HL-60 (cell line): Measurements from ENCODE around the gene MTCH1.

Experiments
- SPI1 ChIP-seq: IDR thresholded peaks from 2 replicates; pipeline ENCODE4 v1.6.1; 2012; ENCODE audit warnings: low read depth, mild to moderate bottlenecking, borderline replicate concordance
- TF ChIP-seq, protein P1 (sequence below): IDR thresholded peaks from one replicate; pipeline ENCODE4 v1.5.1; 2011; ENCODE audit warnings: low read length, control low read depth, inconsistent platforms; ENCODE audit not compliant: insufficient read depth

DNA sequence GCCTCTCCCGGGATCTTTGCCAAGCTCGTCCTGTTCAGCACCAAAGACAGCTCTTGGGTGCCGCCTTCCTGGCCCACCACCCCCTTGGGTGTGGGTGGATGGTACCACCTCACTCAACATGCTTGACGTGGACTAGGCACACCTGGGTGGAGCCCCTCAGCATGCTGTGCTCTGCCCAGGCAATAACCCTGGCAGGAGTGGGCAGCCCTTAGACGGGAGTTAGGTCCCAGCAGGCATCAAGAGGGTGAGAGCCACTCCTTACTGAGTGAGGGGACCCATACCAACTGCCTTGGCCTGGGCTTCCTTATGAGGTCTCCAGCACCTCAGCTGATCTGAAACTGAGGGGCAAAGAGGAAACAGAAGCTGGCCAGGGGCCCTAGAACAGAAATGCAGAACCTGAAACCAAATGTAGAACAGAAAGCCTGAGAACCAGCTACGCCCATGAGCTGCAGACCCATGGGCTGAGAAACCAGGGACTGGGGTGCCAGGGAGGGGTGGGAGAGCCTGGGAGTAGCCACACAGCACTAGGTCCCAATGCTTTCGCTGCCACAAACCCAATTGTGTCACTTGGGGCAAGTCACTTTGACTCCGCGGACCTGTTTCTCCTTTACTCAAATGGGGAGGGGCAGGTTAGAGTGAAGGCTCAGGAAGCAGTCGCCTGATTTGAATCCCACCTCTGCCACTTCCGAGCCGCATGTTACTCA, 21.5 kb upstream of the MTCH1 start:
- TF ChIP-seq, protein P1, sequence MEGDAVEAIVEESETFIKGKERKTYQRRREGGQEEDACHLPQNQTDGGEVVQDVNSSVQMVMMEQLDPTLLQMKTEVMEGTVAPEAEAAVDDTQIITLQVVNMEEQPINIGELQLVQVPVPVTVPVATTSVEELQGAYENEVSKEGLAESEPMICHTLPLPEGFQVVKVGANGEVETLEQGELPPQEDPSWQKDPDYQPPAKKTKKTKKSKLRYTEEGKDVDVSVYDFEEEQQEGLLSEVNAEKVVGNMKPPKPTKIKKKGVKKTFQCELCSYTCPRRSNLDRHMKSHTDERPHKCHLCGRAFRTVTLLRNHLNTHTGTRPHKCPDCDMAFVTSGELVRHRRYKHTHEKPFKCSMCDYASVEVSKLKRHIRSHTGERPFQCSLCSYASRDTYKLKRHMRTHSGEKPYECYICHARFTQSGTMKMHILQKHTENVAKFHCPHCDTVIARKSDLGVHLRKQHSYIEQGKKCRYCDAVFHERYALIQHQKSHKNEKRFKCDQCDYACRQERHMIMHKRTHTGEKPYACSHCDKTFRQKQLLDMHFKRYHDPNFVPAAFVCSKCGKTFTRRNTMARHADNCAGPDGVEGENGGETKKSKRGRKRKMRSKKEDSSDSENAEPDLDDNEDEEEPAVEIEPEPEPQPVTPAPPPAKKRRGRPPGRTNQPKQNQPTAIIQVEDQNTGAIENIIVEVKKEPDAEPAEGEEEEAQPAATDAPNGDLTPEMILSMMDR, result no peak
- no peak for TF ChIP-seq SPI1
